Stimulated activated CD8-positive, alpha-beta memory T cell treated with anti-CD3 and anti-CD28 coated beads, Interleukin-12 subunit alpha, Interleukin-12 subunit beta, amount 100 ng/mL, for 24 hours (primary cell): Measurements from ENCODE around the gene TRAPPC5.

ENCODE experiments used
- DNase-seq: peaks from one replicate; pipeline ENCODE4 v3.0.0-alpha.2; 2020; ENCODE audit errors: extremely low read depth

Gene TRAPPC5

GRCh38 chr19:7731615-7732014 lies 51.0 kb downstream of the TRAPPC5 start:
- no peak for DNase-seq

GRCh38 chr19:7732045-7732444 lies 51.4 kb downstream of the TRAPPC5 start, which contains the start of gene CLEC4G:
Gene CLEC4G, minus strand, starts transcription at chr19:7732110. Its CDS starts 8 bp downstream, at chr19:7732102.
- DNase-seq = no peak

- no peak for DNase-seq
Measured at GRCh38 chr19:7733376-7733775, 52.7 kb downstream of the TRAPPC5 start.

GRCh38 chr19:7734220-7735203 lies 53.9 kb downstream of the TRAPPC5 start:
- no peak for DNase-seq

- DNase-seq = no peak
Measured at GRCh38 chr19:7736148-7736547, 55.5 kb downstream of the TRAPPC5 start.

GRCh38 chr19:7737215-7737614 lies 56.6 kb downstream of the TRAPPC5 start:
- DNase-seq = no peak
